ENCODE measurements around the gene SYMPK. TPM values are rescaled to one million over a fixed set of nuclear protein-coding genes. Genes with fewer than 3 reads are reported as not detected.

Gene SYMPK
- total RNA-seq, 2 experiments from 2014 or later: 63.3 to 65.0 TPM

- H3K27me3 Mint-ChIP-seq: peaks cover 25% of the 10 kb centered on the region
- peaks cover 5% of the 10 kb centered on the region for H3K36me3 Mint-ChIP-seq (ENCODE audit: low read depth)
- no peak overlapping the region for H3K27ac Mint-ChIP-seq
- H3K36me3 ChIP-seq (ENCODE audit: insufficient read depth, low read length): peaks cover 3% of the 10 kb centered on the region
- ATAC-seq (ENCODE audit: poor library complexity): no peak
- peaks cover 27% of the 10 kb centered on the region for H3K4me1 ChIP-seq (ENCODE audit: insufficient read depth, low read length)
- no peaks in the 10 kb centered on the region for H3K9me3 ChIP-seq (ENCODE audit: control insufficient read depth in 1 of 2, insufficient read depth in 1 of 2, low read length in 2 of 2)
- no peak overlapping the region for H3K27ac ChIP-seq (ENCODE audit: low read depth in 1 of 2, low read length in 2 of 2)
- DNase-seq: no peak
- H3K27me3 ChIP-seq (ENCODE audit: control insufficient read depth in 1 of 2, insufficient read depth in 2 of 2, low read length in 2 of 2): peaks cover 7 to 13% of the 10 kb centered on the region in 2 experiments
- no peak overlapping the region for H3K4me3 Mint-ChIP-seq
- no peaks in the 10 kb centered on the region for H3K9me3 Mint-ChIP-seq
- ChIA-PET CTCF (no interaction called here), POLR2A (interaction anchor here (0.8 to 1.9 kb wide), 2 partner anchors 22 to 50 kb away, joined by 3 to 8 read pairs; partner anchors contain the start of genes DMWD and FOXA3)
- intact Hi-C loops (cut with DNase I, micrococcal nuclease): no loop called here
- peaks cover 6% of the 10 kb centered on the region for H3K4me1 Mint-ChIP-seq (ENCODE audit: low read depth)
- no peak overlapping the region for H3K4me3 ChIP-seq (ENCODE audit: low read length)
- no peak for TF ChIP-seq CTCF (IDR thresholded peaks at IDR 0.05)
These were observed 48.7 kb downstream of the SYMPK start for GRCh38 chr19:45814166-45814780.

- no peak for DNase-seq
- intact Hi-C loops (cut with DNase I, micrococcal nuclease): no loop called here
- Mint-ChIP-seq H3K9me3 (no peaks in the 10 kb centered on the region), H3K27ac (no peak overlapping the region), H3K27me3 (peaks cover 25% of the 10 kb centered on the region), H3K4me3 (no peak overlapping the region), H3K36me3 (ENCODE audit: low read depth) (peaks cover 4% of the 10 kb centered on the region), H3K4me1 (ENCODE audit: low read depth) (peaks cover 5% of the 10 kb centered on the region)
- no peak for ATAC-seq (ENCODE audit: poor library complexity)
- POLR2A ChIA-PET: no interaction called here
- H3K4me3 ChIP-seq (ENCODE audit: low read length): no peak overlapping the region
- no peak for TF ChIP-seq CTCF (IDR thresholded peaks at IDR 0.05)
- H3K27me3 ChIP-seq (ENCODE audit: control insufficient read depth in 1 of 2, insufficient read depth in 2 of 2, low read length in 2 of 2): peaks cover 7 to 13% of the 10 kb centered on the region in 2 experiments
- CTCF ChIA-PET: no interaction called here
- H3K27ac ChIP-seq (ENCODE audit: low read depth in 1 of 2, low read length in 2 of 2): no peak overlapping the region
- no peaks in the 10 kb centered on the region for H3K36me3 ChIP-seq (ENCODE audit: insufficient read depth, low read length)
- peaks cover 24% of the 10 kb centered on the region for H3K4me1 ChIP-seq (ENCODE audit: insufficient read depth, low read length)
- H3K9me3 ChIP-seq (ENCODE audit: control insufficient read depth in 1 of 2, insufficient read depth in 1 of 2, low read length in 2 of 2): no peaks in the 10 kb centered on the region
These were observed 50.6 kb downstream of the SYMPK start for GRCh38 chr19:45812297-45812696.

- no peaks in the 10 kb centered on the region for H3K36me3 Mint-ChIP-seq (ENCODE audit: low read depth)
- ChIA-PET POLR2A (no interaction called here), CTCF (no interaction called here)
- H3K9me3 ChIP-seq (ENCODE audit: control insufficient read depth in 1 of 2, insufficient read depth in 1 of 2, low read length in 2 of 2): no peaks in the 10 kb centered on the region
- intact Hi-C loops (cut with DNase I, micrococcal nuclease): no loop called here
- H3K27me3 ChIP-seq (ENCODE audit: control insufficient read depth in 1 of 2, insufficient read depth in 2 of 2, low read length in 2 of 2): peaks cover 7 to 9% of the 10 kb centered on the region in 2 experiments
- ATAC-seq (ENCODE audit: poor library complexity) (no peak), DNase-seq (no peak)
- no peak for TF ChIP-seq CTCF (IDR thresholded peaks at IDR 0.05)
- H3K9me3 Mint-ChIP-seq: no peaks in the 10 kb centered on the region
- H3K36me3 ChIP-seq (ENCODE audit: insufficient read depth, low read length): no peaks in the 10 kb centered on the region
- no peak overlapping the region for H3K4me3 ChIP-seq (ENCODE audit: low read length)
- peaks cover 22% of the 10 kb centered on the region for H3K27me3 Mint-ChIP-seq
- no peak overlapping the region for H3K4me3 Mint-ChIP-seq
- no peak overlapping the region for H3K27ac Mint-ChIP-seq
- H3K4me1 ChIP-seq (ENCODE audit: insufficient read depth, low read length): peaks cover 4% of the 10 kb centered on the region
- H3K27ac ChIP-seq (ENCODE audit: low read depth in 1 of 2, low read length in 2 of 2): no peak overlapping the region
- no peaks in the 10 kb centered on the region for H3K4me1 Mint-ChIP-seq (ENCODE audit: low read depth)
These were observed 53.2 kb downstream of the SYMPK start for GRCh38 chr19:45809643-45810159.
